Activated T-cell treated with anti-CD3 and anti-CD28 coated beads for 1 hour (primary cell): ENCODE results near the gene DNAJC4.
"Not testable (repeated sequence)": the region's sequence is repeated elsewhere in the genome, so short reads cannot be mapped to it uniquely, and the experiment has no call there.

Experiments used
- DNase-seq: peaks from one replicate; pipeline ENCODE4 v3.0.0-alpha.2; 2020; ENCODE audit warnings: low read depth

Gene DNAJC4

GRCh38 chr11:64245797-64246620, 15.7 kb downstream of the DNAJC4 start:
- DNase-seq, result peak; percentile 53

- not testable (repeated sequence) for DNase-seq
These were observed 16.2 kb downstream of the DNAJC4 start for GRCh38 chr11:64246621-64246870.

GRCh38 chr11:64246871-64247728, 16.8 kb downstream of the DNAJC4 start, which contains the start of gene PPP1R14B:
Gene PPP1R14B, minus strand, starts transcription at chr11:64246943. Its CDS starts 270 bp downstream, at chr11:64246673.
- DNase-seq, result peak; percentile 74

- DNase-seq, result no peak
These were observed 17.6 kb downstream of the DNAJC4 start for GRCh38 chr11:64247729-64248531.

- DNase-seq, result no peak
These were observed 18.2 kb downstream of the DNAJC4 start for GRCh38 chr11:64248578-64248977.

GRCh38 chr11:64249038-64249437, 18.7 kb downstream of the DNAJC4 start:
- DNase-seq, result no peak

- DNase-seq, result no peak
These were observed 19.4 kb downstream of the DNAJC4 start for GRCh38 chr11:64249563-64250414.

- no peak for DNase-seq
These were observed 20.2 kb downstream of the DNAJC4 start for GRCh38 chr11:64250415-64251015.

GRCh38 chr11:64251016-64251752, 20.8 kb downstream of the DNAJC4 start, which contains the start of gene PLCB3:
Gene PLCB3, plus strand, starts transcription at chr11:64251530. Its CDS starts 120 bp downstream, at chr11:64251650.
- peak; percentile 64 for DNase-seq

- no peak for DNase-seq
These were observed 21.3 kb downstream of the DNAJC4 start for GRCh38 chr11:64251753-64252002.

GRCh38 chr11:64252003-64252872, 21.9 kb downstream of the DNAJC4 start:
- no peak for DNase-seq

GRCh38 chr11:64253043-64253442, 22.7 kb downstream of the DNAJC4 start:
- DNase-seq, result no peak

- DNase-seq, result no peak
These were observed 23.1 kb downstream of the DNAJC4 start for GRCh38 chr11:64253481-64253880.

- DNase-seq, result no peak
These were observed 24.0 kb downstream of the DNAJC4 start for GRCh38 chr11:64254326-64254725.

GRCh38 chr11:64255135-64256128, 25.1 kb downstream of the DNAJC4 start:
- DNase-seq, result no peak

- DNase-seq, result no peak
These were observed 26.0 kb downstream of the DNAJC4 start for GRCh38 chr11:64256300-64256699.

GRCh38 chr11:64258356-64258755, 28.0 kb downstream of the DNAJC4 start:
- DNase-seq, result no peak

GRCh38 chr11:64258946-64259532, 28.7 kb downstream of the DNAJC4 start:
- no peak for DNase-seq
